ENCODE data around the gene TRIOBP.

TRIOBP gene

GRCh38 chr22:37758694-37759093, 61.8 kb downstream of the TRIOBP start:
- DNase-seq (ENCODE audit: extremely low read depth, low read depth): no peak
- TF ChIP-seq, protein P1, sequence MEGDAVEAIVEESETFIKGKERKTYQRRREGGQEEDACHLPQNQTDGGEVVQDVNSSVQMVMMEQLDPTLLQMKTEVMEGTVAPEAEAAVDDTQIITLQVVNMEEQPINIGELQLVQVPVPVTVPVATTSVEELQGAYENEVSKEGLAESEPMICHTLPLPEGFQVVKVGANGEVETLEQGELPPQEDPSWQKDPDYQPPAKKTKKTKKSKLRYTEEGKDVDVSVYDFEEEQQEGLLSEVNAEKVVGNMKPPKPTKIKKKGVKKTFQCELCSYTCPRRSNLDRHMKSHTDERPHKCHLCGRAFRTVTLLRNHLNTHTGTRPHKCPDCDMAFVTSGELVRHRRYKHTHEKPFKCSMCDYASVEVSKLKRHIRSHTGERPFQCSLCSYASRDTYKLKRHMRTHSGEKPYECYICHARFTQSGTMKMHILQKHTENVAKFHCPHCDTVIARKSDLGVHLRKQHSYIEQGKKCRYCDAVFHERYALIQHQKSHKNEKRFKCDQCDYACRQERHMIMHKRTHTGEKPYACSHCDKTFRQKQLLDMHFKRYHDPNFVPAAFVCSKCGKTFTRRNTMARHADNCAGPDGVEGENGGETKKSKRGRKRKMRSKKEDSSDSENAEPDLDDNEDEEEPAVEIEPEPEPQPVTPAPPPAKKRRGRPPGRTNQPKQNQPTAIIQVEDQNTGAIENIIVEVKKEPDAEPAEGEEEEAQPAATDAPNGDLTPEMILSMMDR (IDR thresholded peaks at IDR 0.05; ENCODE audit: low read depth, low read length): no peak

DNA sequence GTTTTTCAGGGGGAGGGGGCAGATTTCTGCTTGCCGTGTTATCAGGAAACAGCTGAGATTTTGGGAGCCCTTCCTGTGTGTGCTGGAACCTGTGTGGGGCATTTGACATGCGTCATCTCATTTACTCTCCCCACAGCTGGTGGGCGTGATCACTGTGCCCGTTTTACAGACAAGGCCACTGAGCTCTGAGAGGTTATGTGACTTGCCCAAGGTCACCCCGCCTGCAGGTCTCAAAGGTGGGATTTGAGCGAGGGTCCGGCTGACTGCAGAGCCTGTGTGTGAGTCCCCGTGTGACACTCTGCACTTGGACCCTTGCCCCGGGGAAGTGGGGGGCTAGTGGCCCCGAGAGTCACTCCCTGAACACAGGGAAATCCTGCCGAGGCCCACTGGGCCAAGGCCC, 62.4 kb downstream of the TRIOBP start:
- TF ChIP-seq, protein P1 (IDR thresholded peaks at IDR 0.05; ENCODE audit: low read depth, low read length): no peak
- no peak for DNase-seq (ENCODE audit: extremely low read depth, low read depth)

DNA sequence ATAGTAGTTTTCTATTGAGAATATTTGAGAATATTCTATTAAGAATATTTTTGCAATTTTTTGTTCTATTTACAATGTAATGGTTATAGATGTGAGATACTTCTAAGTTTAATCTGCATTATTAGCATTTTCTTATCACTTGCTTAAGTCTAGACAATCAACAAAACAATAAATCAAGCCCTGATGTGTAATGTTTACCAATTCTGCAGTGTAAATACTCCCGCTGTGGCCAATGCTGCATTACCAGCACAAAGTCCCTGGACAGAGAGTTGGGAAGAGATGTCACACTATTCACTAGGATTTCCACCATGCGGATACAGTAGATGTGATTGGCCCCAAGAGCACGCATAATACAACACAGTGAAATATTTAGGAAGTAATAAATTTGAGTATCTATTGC, 63.3 kb downstream of the TRIOBP start:
- TF ChIP-seq, protein P1 (IDR thresholded peaks at IDR 0.05; ENCODE audit: low read depth, low read length): no peak
- no peak for DNase-seq (ENCODE audit: extremely low read depth, low read depth)

DNA sequence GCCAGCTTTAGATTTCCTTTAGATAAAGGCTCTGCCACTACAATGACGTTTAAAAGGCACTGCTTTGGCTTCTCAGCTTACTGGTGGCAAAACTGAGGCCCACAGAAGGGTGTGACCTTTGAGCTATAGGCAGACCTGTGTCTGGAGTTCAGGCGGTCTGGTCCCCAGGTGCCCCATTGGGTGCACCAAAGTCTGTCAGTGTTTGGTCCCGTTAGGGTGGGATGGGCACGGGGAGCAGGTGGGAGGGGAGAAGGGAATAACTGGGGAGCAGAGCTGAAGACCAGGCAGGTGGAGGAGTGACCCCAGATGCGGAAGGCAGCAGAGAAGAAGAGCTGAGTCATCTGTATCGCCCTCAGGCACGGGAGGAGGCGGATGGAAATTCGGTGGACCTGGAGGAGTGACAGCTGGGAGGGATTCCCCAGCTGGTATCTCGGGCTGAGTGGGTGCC, 65.6 kb downstream of the TRIOBP start:
- no peak for DNase-seq (ENCODE audit: extremely low read depth, low read depth)
- TF ChIP-seq, protein P1 (IDR thresholded peaks at IDR 0.05; ENCODE audit: low read depth, low read length): no peak

- TF ChIP-seq, protein P1 (IDR thresholded peaks at IDR 0.05; ENCODE audit: low read depth, low read length): no peak
- no peak for DNase-seq (ENCODE audit: extremely low read depth, low read depth)
These were observed 66.2 kb downstream of the TRIOBP start for GRCh38 chr22:37763012-37763411.

DNA sequence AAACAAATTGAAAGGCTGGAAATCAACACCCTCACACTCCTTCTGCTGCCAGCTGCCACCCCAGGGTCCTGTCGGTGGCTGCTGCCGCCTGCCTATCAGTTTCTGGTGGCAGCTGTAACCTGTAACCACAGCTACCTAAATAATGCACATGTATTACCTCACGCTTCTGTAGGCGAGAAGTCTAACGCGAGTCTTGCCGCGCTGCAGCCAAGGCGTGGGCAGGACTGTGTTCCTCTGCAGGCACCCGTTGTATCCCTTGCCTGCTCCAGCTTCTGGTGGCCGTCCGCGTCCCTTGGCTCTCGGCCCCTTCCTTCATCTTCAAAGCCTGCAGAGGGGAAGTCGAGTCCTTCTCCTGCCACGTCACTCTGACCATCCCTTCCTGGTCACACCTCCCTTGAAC, 66.8 kb downstream of the TRIOBP start:
- TF ChIP-seq, protein P1 (IDR thresholded peaks at IDR 0.05; ENCODE audit: low read depth, low read length): no peak
- DNase-seq (ENCODE audit: extremely low read depth, low read depth): no peak

GRCh38 chr22:37764622-37765021, 67.8 kb downstream of the TRIOBP start:
- TF ChIP-seq, protein P1 (IDR thresholded peaks at IDR 0.05; ENCODE audit: low read depth, low read length): no peak
- DNase-seq (ENCODE audit: extremely low read depth, low read depth): no peak
